Body of pancreas (tissue), 4 donors: ENCODE results near the gene IL1RAPL2.
"Not testable (repeated sequence)": the region's sequence is repeated elsewhere in the genome, so short reads cannot be mapped to it uniquely, and the experiment has no call there.

Experiments
- CTCF ChIP-seq, 7 experiments: fragments of 450-650 bp in 4 of 7; fragments of 200-600 bp in 3 of 7; sonication (generic) in 3 of 7; IDR thresholded peaks; one replicate each; pipeline ENCODE4 v1.5.1; 2016 to 2019; ENCODE audit warnings: antibody characterized with exemption in 7 of 7
- POLR2A ChIP-seq, 3 donors: fragments of 450-650 bp; IDR thresholded peaks; one replicate each; pipeline ENCODE4 v1.6.1; 2016; ENCODE audit warnings: antibody characterized with exemption in 3 of 3, mild to moderate bottlenecking in 2 of 3

- not testable (repeated sequence) for TF ChIP-seq POLR2A, CTCF (IDR thresholded peaks at IDR 0.05)
Observed at GRCh38 chrX:105684288-105684687, 1118.3 kb downstream of the IL1RAPL2 start.
